SK-N-SH treated with all-trans-retinoic acid at 6 μM for 48 hours (cell line): ENCODE results near the gene MYH7B.

Experiments
- ARNTL ChIP-seq: fragments of 450-650 bp; formaldehyde crosslinking; IDR thresholded peaks from 2 replicates; pipeline ENCODE4 v1.5.0; 2020; ENCODE audit warnings: low read depth, mild to moderate bottlenecking, moderate library complexity, borderline replicate concordance
- ESRRG ChIP-seq: fragments of 250-450 bp; sonication (Bioruptor Pico); IDR thresholded peaks from 2 replicates; pipeline ENCODE4 v1.6.1; 2021; ENCODE audit warnings: mild to moderate bottlenecking
- PATZ1 ChIP-seq: fragments of 250-450 bp; sonication (Bioruptor Pico); IDR thresholded peaks from 2 replicates; pipeline ENCODE4 v1.8.0; 2020; ENCODE audit warnings: mild to moderate bottlenecking, moderate library complexity, borderline replicate concordance
- RARB ChIP-seq: fragments of 250-450 bp; sonication (Bioruptor Pico); IDR thresholded peaks from 2 replicates; pipeline ENCODE4 v1.8.0; 2021; ENCODE audit warnings: mild to moderate bottlenecking, moderate library complexity
- SNAI2 ChIP-seq: fragments of 250-450 bp; sonication (Bioruptor Pico); IDR thresholded peaks from 2 replicates; pipeline ENCODE4 v1.5.0; 2020; ENCODE audit warnings: mild to moderate bottlenecking, moderate library complexity
- ZFP3 ChIP-seq: fragments of 250-450 bp; sonication (Bioruptor Pico); IDR thresholded peaks from 2 replicates; pipeline ENCODE4 v1.5.0; 2020; ENCODE audit warnings: mild to moderate bottlenecking, moderate library complexity
- ZFP30 ChIP-seq: fragments of 450-650 bp; formaldehyde crosslinking; IDR thresholded peaks from 2 replicates; pipeline ENCODE4 v1.5.0; 2022; ENCODE audit warnings: mild to moderate bottlenecking, moderate library complexity

- TF ChIP-seq RARB (CRISPR knock-in tag) (no peak), PATZ1 (CRISPR knock-in tag) (no peak), ZFP3 (CRISPR knock-in tag) (no peak), ESRRG (CRISPR knock-in tag) (no peak), ZFP30 (CRISPR knock-in tag) (no peak), SNAI2 (CRISPR knock-in tag) (no peak), ARNTL (CRISPR knock-in tag) (no peak)
These were observed 34.2 kb upstream of the MYH7B start for GRCh38 chr20:34921436-34921835.
